Measurements from ENCODE around the gene SAFB. TPM values are rescaled to one million over a fixed set of nuclear protein-coding genes. Genes with fewer than 3 reads are reported as not detected.
"Not testable (repeated sequence)": the region's sequence is repeated elsewhere in the genome, so short reads cannot be mapped to it uniquely, and the experiment has no call there.

SAFB gene
- total RNA-seq, 1 experiment from 2014 or later, result 135 TPM

GRCh38 chr19:5686326-5686646, 63.4 kb downstream of the SAFB start:
- intact Hi-C loops (cut with micrococcal nuclease), result no loop called here
- peak overlapping the region; percentile 73 for H3K4me3 Mint-ChIP-seq (ENCODE audit: unreplicated experiment)
- no peak for TF ChIP-seq CTCF (IDR thresholded peaks at IDR 0.05; ENCODE audit: unreplicated experiment)
- peaks cover 18% of the 10 kb centered on the region for H3K4me1 Mint-ChIP-seq (ENCODE audit: insufficient read depth, unreplicated experiment)
- H3K27me3 Mint-ChIP-seq (ENCODE audit: insufficient read depth, unreplicated experiment), result no peaks in the 10 kb centered on the region
- BruUV-seq (replicated peaks), result no TSS peak
- ChIA-PET POLR2A (interaction anchor here (0.9 to 3.1 kb wide), 5 partner anchors 13 to 71 kb away, joined by 3 to 34 read pairs (median 4); partner anchors contain the start of genes CATSPERD, LONP1, SAFB and SAFB2), CTCF (interaction anchor here (0.6 to 2.1 kb wide), 4 partner anchors 9 to 108 kb away, joined by 3 to 8 read pairs (median 3); no protein-coding TSS in a partner anchor)
- no peaks in the 10 kb centered on the region for H3K9me3 Mint-ChIP-seq (ENCODE audit: unreplicated experiment)
- H3K27ac Mint-ChIP-seq (ENCODE audit: low read depth, unreplicated experiment), result no peak overlapping the region
- DNase-seq (ENCODE audit: unreplicated experiment), result no peak
- peaks cover 22% of the 10 kb centered on the region for H3K36me3 Mint-ChIP-seq (ENCODE audit: insufficient read depth, unreplicated experiment)

- BruUV-seq (replicated peaks), result no TSS peak
- Mint-ChIP-seq H3K4me3 (ENCODE audit: unreplicated experiment) (peak overlapping the region; percentile 73), H3K27ac (ENCODE audit: low read depth, unreplicated experiment) (no peak overlapping the region), H3K36me3 (ENCODE audit: insufficient read depth, unreplicated experiment) (peaks cover 27% of the 10 kb centered on the region), H3K9me3 (ENCODE audit: unreplicated experiment) (no peaks in the 10 kb centered on the region), H3K4me1 (ENCODE audit: insufficient read depth, unreplicated experiment) (peaks cover 13% of the 10 kb centered on the region), H3K27me3 (ENCODE audit: insufficient read depth, unreplicated experiment) (no peaks in the 10 kb centered on the region)
- CTCF ChIA-PET, result interaction anchor here (0.6 to 2.1 kb wide), 15 partner anchors 9 to 1365 kb away, joined by 3 to 8 read pairs (median 3); partner anchors contain the start of genes CATSPERD and LONP1
- peak; percentile 81 for TF ChIP-seq CTCF (IDR thresholded peaks at IDR 0.05; ENCODE audit: unreplicated experiment)
- intact Hi-C loops (cut with micrococcal nuclease), result no loop called here
- peak; percentile 97 for DNase-seq (ENCODE audit: unreplicated experiment)
- POLR2A ChIA-PET, result interaction anchor here (0.5 to 3.1 kb wide), 7 partner anchors 13 to 904 kb away, joined by 3 to 34 read pairs (median 4); partner anchors contain the start of genes CATSPERD, LONP1, SAFB and SAFB2
Observed at GRCh38 chr19:5686647-5687359, 63.9 kb downstream of the SAFB start.

GRCh38 chr19:5687360-5688198, 64.7 kb downstream of the SAFB start:
- no peaks in the 10 kb centered on the region for H3K27me3 Mint-ChIP-seq (ENCODE audit: insufficient read depth, unreplicated experiment)
- intact Hi-C loops (cut with micrococcal nuclease), result no loop called here
- no peak for TF ChIP-seq CTCF (IDR thresholded peaks at IDR 0.05; ENCODE audit: unreplicated experiment)
- no peak overlapping the region for H3K27ac Mint-ChIP-seq (ENCODE audit: low read depth, unreplicated experiment)
- H3K9me3 Mint-ChIP-seq (ENCODE audit: unreplicated experiment), result no peaks in the 10 kb centered on the region
- ChIA-PET CTCF (interaction anchor here (0.5 to 2.1 kb wide), 15 partner anchors 10 to 1366 kb away, joined by 3 to 8 read pairs (median 4); partner anchors contain the start of genes CATSPERD and LONP1), POLR2A (interaction anchor here (0.7 to 3.1 kb wide), 4 partner anchors 12 to 905 kb away, joined by 4 to 34 read pairs (median 10); partner anchors contain the start of genes CATSPERD, LONP1, SAFB and SAFB2)
- H3K4me1 Mint-ChIP-seq (ENCODE audit: insufficient read depth, unreplicated experiment), result peaks cover 6% of the 10 kb centered on the region
- H3K36me3 Mint-ChIP-seq (ENCODE audit: insufficient read depth, unreplicated experiment), result peaks cover 35% of the 10 kb centered on the region
- H3K4me3 Mint-ChIP-seq (ENCODE audit: unreplicated experiment), result peak overlapping the region; percentile 73
- no TSS peak for BruUV-seq (replicated peaks)
- no peak for DNase-seq (ENCODE audit: unreplicated experiment)

DNA sequence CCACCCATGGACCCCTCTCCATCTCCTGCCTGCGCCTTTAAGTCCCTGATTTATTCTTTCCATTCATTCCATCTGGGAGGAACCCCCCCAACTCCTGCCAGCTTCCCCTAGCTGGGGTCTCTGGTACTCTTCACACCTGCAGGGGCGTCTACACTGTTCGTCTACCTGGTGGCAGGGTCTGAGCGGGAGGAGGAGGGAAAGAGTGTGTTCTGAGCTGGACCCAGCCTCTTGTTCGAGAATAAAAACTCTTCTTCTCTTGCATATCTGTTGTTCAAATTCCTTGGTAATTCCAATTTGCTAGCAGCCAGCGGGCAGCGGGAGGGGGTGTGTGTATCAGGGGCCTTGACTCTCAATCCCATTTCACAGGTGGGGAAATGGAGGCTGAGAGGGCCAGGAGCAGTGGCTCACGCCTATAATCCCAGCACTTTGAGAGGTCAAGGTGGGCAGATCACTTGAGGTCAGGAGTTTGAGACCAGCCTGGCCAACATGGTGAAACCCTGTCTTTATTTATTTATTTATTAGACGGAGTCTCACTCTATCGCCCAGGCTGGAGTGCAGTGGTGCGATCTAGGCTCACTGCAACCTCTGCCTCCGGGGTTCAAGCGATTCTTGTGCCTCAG, 65.5 kb downstream of the SAFB start:
- DNase-seq (ENCODE audit: unreplicated experiment); H3K27ac Mint-ChIP-seq (ENCODE audit: low read depth, unreplicated experiment); H3K9me3 Mint-ChIP-seq (ENCODE audit: unreplicated experiment); H3K4me3 Mint-ChIP-seq (ENCODE audit: unreplicated experiment); intact Hi-C loops (cut with micrococcal nuclease); H3K4me1 Mint-ChIP-seq (ENCODE audit: insufficient read depth, unreplicated experiment); BruUV-seq (replicated peaks); H3K27me3 Mint-ChIP-seq (ENCODE audit: insufficient read depth, unreplicated experiment): not testable (repeated sequence)
- CTCF ChIA-PET, result interaction anchor here (0.6 to 4.0 kb wide), 6 partner anchors 11 to 716 kb away, joined by 3 to 43 read pairs (median 4); partner anchors contain the start of genes CATSPERD and LONP1
- peaks cover 43% of the 10 kb centered on the region for H3K36me3 Mint-ChIP-seq (ENCODE audit: insufficient read depth, unreplicated experiment)
- POLR2A ChIA-PET, result interaction anchor here (0.9 to 3.8 kb wide), 3 partner anchors 9 to 31 kb away, joined by 4 to 119 read pairs (median 34); partner anchors contain the start of genes CATSPERD and LONP1

All from MCF 10A (cell line).